Ovary (tissue), 3 donors: ENCODE results near the gene PAPSS1.

Experiments used
- CTCF ChIP-seq, 3 donors: fragments of 450-650 bp in 2 of 3; fragments of 200-600 bp in 1 of 3; IDR thresholded peaks; one replicate each; pipeline versions ENCODE4 v1.5.1 to v1.8.0; 2016 to 2022; ENCODE audit warnings: antibody characterized with exemption in 3 of 3, mild to moderate bottlenecking in 1 of 3
- EP300 ChIP-seq: sonication (generic); formaldehyde crosslinking; IDR thresholded peaks from one replicate; pipeline ENCODE4 v1.6.1; 2017; ENCODE audit warnings: antibody characterized with exemption
- POLR2A ChIP-seq: fragments of 450-650 bp; IDR thresholded peaks from one replicate; pipeline ENCODE4 v1.6.1; 2017; ENCODE audit warnings: antibody characterized with exemption, mild to moderate bottlenecking, moderate library complexity
- donor health status: DM: no; HTN: no; CAD: no.

GRCh38 chr4:107751670-107752069 lies 31.6 kb upstream of the PAPSS1 start:
- TF ChIP-seq EP300 = no peak
- no peak for TF ChIP-seq CTCF (IDR thresholded peaks at IDR 0.05)
- TF ChIP-seq POLR2A = no peak
